NCI-H524 treated with DMSO at 0.1 percent for 48 hours (cell line): Measurements from ENCODE around the gene CHGA.

Experiments
- DNase-seq: peaks from one replicate; lab custom pipeline; 2025; lab: John Stamatoyannopoulos, UW

The CHGA gene

GRCh38 chr14:92961567-92961855, 38.6 kb downstream of the CHGA start:
- DNase-seq: no peak

- no peak for DNase-seq
Measured at GRCh38 chr14:92962031-92962830, 39.3 kb downstream of the CHGA start.

- DNase-seq: no peak
Measured at GRCh38 chr14:92962831-92963095, 39.8 kb downstream of the CHGA start.

- no peak for DNase-seq
Measured at GRCh38 chr14:92963301-92964123, 40.6 kb downstream of the CHGA start.

- DNase-seq: no peak
Measured at GRCh38 chr14:92964124-92965109, 41.5 kb downstream of the CHGA start.

GRCh38 chr14:92965281-92965680, 42.3 kb downstream of the CHGA start:
- no peak for DNase-seq

GRCh38 chr14:92967346-92967926, 44.5 kb downstream of the CHGA start:
- DNase-seq: no peak

- no peak for DNase-seq
Measured at GRCh38 chr14:92968291-92969020, 45.5 kb downstream of the CHGA start.

- DNase-seq: peak; percentile 75
Measured at GRCh38 chr14:92969430-92969829, 46.5 kb downstream of the CHGA start.

GRCh38 chr14:92969871-92970270, 46.9 kb downstream of the CHGA start:
- DNase-seq: no peak

- no peak for DNase-seq
Measured at GRCh38 chr14:92970271-92970670, 47.3 kb downstream of the CHGA start.

GRCh38 chr14:92971601-92972180, 48.7 kb downstream of the CHGA start:
- DNase-seq: no peak

- DNase-seq: peak; percentile 39
Measured at GRCh38 chr14:92973261-92973797, 50.4 kb downstream of the CHGA start.

- DNase-seq: no peak
Measured at GRCh38 chr14:92973798-92974372, 50.9 kb downstream of the CHGA start.

GRCh38 chr14:92974541-92975345, 51.8 kb downstream of the CHGA start:
- no peak for DNase-seq

GRCh38 chr14:92976268-92976667, 53.3 kb downstream of the CHGA start:
- DNase-seq: no peak

GRCh38 chr14:92978229-92979021, 55.5 kb downstream of the CHGA start:
- no peak for DNase-seq

- DNase-seq: no peak
Measured at GRCh38 chr14:92980866-92981265, 57.9 kb downstream of the CHGA start.

- DNase-seq: no peak
Measured at GRCh38 chr14:92981726-92982125, 58.8 kb downstream of the CHGA start.
